Measurements from ENCODE around the gene KREMEN2. TPM values are rescaled to one million over a fixed set of nuclear protein-coding genes. Genes with fewer than 3 reads are reported as not detected.

The KREMEN2 gene
- total and polyA plus RNA-seq, 9 of the 15 experiments (the other 6 are each of a cell fraction or from before 2014, with no cell fraction given): 0.04 to 7.7 (median 1.5) TPM; not detected in 1

GRCh38 chr16:3004781-3005284 lies 40.8 kb downstream of the KREMEN2 start (continued):
- TF ChIP-seq GTF3C2 (IDR thresholded peaks at IDR 0.05; ENCODE audit: borderline replicate concordance, extremely low read depth, insufficient read length) (no peak), WHSC1 (IDR thresholded peaks at IDR 0.05; ENCODE audit: low read length) (no peak), ELK1 (CRISPR knock-in tag; IDR thresholded peaks at IDR 0.05) (no peak), NCOA1 (IDR thresholded peaks at IDR 0.05; ENCODE audit: low read depth) (no peak), CEBPB (tag; IDR thresholded peaks at IDR 0.05) (no peak), ZNF197 (CRISPR knock-in tag; IDR thresholded peaks at IDR 0.05; ENCODE audit: low read depth) (no peak), ZBTB49 (CRISPR knock-in tag; IDR thresholded peaks at IDR 0.05; ENCODE audit: borderline replicate concordance) (no peak), MBD2 (IDR thresholded peaks at IDR 0.05; ENCODE audit: borderline replicate concordance, low read depth) (no peak), FOXA3 (CRISPR knock-in tag; conservative IDR thresholded peaks at IDR 0.05 in 1 of 2, IDR thresholded peaks at IDR 0.05 in 1 of 2) (0 out of 4 replicates have a peak, but pooled peaks of 1 of the 2 experiments have one; percentile 20), GTF2E2 (tag; IDR thresholded peaks at IDR 0.05) (no peak), ZNF695 (CRISPR knock-in tag; IDR thresholded peaks at IDR 0.05) (no peak), HNRNPH1 (optimal IDR thresholded peaks at IDR 0.05; ENCODE audit: low read depth, low read length) (no peak), TGIF2 (CRISPR knock-in tag; IDR thresholded peaks at IDR 0.05) (no peak), POLR2B (IDR thresholded peaks at IDR 0.05; ENCODE audit: low read depth, partially characterized antibody) (peak; percentile 59), CBX2 (IDR thresholded peaks at IDR 0.05; ENCODE audit: insufficient read depth, low read length, poor library complexity, severe bottlenecking) (no peak), ZNF282 (CRISPR knock-in tag; IDR thresholded peaks at IDR 0.05) (no peak), HNRNPLL (IDR thresholded peaks at IDR 0.05; ENCODE audit: low read depth, low read length, poor library complexity, severe bottlenecking) (no peak), ZNF551 (CRISPR knock-in tag; IDR thresholded peaks at IDR 0.05) (no peak)

All from K562 (cell line).